HG02840 (cell line): ENCODE results near the gene TNFRSF9.
"Not testable (repeated sequence)": the region's sequence is repeated elsewhere in the genome, so short reads cannot be mapped to it uniquely, and the experiment has no call there.

Experiments
- ATAC-seq: cut with Tn5 transposase; IDR thresholded peaks from one replicate; pipeline ENCODE4 v1.9.1; 2021; ENCODE audit warnings: mild to moderate bottlenecking, moderate library complexity, moderate number of reproducible peaks; ENCODE audit not compliant: unreplicated experiment, low FRiP score

The TNFRSF9 gene

GRCh38 chr1:7940745-7941436 lies at the start of gene TNFRSF9:
Gene TNFRSF9 (minus strand): TSS chr1:7940839. CDS start chr1:7939994, 845 bp downstream.
- no peak for ATAC-seq

GRCh38 chr1:7989762-7990428 lies 49.3 kb upstream of the TNFRSF9 start:
- no peak for ATAC-seq

DNA sequence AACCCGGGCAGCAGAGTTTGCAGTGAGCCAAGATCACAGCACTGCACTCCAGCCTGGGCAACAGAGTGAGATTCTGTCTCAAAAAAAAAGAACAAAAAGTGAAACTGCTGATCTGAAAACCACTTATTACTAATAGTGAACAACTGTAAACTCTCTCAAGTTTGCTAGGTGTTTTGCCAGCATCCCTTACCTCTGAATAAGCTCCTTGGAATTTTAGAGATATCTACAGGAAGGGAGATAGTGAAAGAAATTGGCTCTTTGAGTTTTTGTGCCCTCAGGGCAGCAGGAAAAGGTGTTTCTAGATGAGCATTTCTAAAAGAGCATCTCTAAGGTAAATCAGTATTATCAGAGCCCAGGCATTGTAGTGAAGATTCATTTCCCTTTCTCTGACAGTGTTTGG lies 47.9 kb upstream of the TNFRSF9 start:
- ATAC-seq = no peak

DNA sequence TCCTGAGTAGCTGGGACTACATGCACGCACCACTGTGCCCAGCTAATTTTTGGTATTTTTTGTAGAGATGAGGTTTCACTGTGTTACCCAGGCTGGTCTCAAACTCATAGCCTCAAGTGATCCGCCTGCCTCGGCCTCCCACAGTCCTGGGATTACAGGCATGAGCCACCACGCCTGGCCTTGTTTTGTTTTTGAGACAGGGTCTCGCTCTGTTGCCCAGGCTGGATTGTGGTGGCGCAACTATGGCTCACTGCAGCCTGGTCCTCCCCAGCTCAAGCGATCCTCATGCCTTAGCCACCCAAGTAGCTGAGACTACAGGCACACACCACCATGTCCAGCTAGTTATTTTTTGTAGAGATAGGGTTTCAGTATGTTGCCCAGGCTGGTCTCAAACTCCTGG lies 46.9 kb upstream of the TNFRSF9 start:
- ATAC-seq = no peak

GRCh38 chr1:7985851-7986612 lies 45.4 kb upstream of the TNFRSF9 start:
- no peak for ATAC-seq

DNA sequence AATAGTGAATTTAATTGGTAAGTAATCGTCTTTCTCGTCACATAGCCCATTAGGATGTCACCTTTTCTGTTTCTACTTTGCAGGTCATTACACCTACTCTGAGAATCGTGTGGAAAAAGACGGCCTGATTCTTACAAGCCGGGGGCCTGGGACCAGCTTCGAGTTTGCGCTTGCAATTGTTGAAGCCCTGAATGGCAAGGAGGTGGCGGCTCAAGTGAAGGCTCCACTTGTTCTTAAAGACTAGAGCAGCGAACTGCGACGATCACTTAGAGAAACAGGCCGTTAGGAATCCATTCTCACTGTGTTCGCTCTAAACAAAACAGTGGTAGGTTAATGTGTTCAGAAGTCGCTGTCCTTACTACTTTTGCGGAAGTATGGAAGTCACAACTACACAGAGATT lies 44.2 kb upstream of the TNFRSF9 start:
- no peak for ATAC-seq

DNA sequence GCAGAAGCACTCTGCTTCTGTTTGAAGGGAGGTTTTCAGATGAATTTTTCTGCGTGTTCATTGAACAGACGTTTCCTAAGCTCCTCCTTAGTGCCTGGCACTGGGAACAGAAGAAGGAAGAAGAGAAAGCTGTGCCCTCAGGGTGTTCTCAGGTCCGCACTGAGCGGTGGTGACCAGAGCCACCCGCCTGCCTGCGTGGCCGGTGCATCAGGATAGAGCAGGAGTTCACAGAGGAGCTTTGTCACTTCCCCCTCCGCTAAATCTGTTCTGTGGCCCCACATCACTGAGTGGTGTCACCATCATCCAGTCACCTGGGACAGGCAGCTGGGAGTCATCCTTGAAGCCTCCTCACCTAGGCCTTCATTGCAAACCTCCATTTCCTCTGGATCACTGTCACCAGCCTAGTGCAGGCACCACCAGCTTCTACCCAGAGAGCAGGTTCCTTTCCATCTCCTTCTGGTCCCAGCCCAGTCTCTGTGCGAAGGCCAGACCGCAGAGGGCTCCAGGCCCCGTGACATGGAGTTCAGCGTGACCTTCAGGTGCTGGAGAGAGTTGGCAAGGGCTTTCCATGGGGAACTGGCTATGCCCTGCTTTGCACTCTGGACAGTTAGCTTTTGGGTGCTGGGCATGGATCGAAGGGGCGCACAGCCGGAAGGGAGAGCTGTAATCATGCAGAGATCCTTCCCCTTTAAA lies 42.6 kb upstream of the TNFRSF9 start:
- ATAC-seq = no peak

- no peak for ATAC-seq
Measured at GRCh38 chr1:7980984-7981383, 40.3 kb upstream of the TNFRSF9 start.

DNA sequence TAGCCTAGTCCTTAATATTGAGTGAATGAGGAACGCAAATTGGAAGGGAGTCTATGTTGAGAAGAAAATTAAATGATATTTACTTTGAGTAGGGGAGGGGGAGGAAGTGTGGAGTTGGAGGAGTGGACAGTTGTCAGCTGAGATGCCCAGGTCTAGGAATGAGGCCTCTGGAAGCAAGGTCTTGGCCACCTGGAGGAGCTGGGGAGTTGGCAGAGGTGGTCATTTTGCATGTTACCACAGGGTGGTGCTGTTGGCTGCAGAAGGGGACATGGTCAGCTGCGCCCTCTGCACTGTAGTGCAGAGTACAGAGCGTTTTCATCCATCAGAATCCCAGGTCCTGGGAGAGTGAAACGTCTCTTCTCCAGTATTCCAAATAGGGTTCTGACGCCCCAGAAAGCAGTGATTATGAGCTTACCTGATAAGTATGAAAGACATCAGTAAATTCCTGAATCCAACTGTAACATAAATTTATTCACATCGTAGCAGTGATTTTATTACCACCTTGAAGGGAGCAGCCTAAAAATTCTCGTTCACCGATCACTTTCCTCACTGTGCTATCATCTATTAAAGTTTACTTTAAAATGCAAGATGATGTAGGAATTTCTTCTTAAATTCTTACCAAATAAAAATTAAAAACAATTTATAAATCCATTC lies 34.7 kb upstream of the TNFRSF9 start:
- no peak for ATAC-seq

GRCh38 chr1:7973086-7973485 lies 32.4 kb upstream of the TNFRSF9 start:
- no peak for ATAC-seq

- no peak for ATAC-seq
Measured at GRCh38 chr1:7972285-7972684, 31.6 kb upstream of the TNFRSF9 start.

- no peak for ATAC-seq
Measured at GRCh38 chr1:7971024-7971423, 30.4 kb upstream of the TNFRSF9 start.

- no peak for ATAC-seq
Measured at GRCh38 chr1:7970246-7970645, 29.6 kb upstream of the TNFRSF9 start.

DNA sequence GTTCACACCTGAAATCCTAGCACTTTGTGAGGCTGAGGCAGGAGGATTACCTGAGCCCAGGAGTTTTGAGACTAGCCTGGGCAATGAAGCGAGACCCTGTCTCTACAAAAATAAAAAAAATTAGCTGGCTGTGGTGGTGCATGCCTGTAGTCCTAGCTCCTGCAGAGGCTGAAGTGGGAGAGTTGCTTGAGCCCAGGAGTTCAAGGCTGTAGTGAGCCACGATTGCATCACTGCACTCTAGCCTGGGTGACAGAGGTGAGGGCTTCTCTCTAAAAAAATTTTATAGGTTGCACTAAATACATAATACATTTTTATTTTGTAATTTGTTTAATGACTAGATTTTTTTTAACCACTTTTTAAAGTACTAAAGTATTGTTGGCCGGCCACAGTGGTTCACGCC lies 27.0 kb upstream of the TNFRSF9 start:
- ATAC-seq = no peak

- no peak for ATAC-seq
Measured at GRCh38 chr1:7967196-7967595, 26.6 kb upstream of the TNFRSF9 start.

DNA sequence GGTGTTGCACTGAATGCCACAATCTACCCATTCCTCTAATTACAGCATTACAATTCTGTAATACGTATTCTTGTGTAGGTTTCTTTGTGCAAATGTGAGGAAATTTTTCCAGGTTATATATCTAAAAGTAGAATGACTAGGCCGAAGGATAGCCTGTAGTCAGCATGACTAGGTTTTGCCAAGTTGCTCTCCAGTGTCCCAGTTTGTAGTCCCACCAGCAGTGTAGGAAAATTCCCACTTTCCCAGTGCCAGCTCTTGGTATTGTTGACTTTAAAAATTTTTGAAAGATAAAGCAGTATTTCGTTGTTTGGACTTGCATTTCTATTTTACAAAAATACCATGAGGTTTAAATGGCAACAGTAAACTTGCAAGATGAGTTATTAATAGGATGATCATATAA lies 23.8 kb upstream of the TNFRSF9 start:
- ATAC-seq = no peak

DNA sequence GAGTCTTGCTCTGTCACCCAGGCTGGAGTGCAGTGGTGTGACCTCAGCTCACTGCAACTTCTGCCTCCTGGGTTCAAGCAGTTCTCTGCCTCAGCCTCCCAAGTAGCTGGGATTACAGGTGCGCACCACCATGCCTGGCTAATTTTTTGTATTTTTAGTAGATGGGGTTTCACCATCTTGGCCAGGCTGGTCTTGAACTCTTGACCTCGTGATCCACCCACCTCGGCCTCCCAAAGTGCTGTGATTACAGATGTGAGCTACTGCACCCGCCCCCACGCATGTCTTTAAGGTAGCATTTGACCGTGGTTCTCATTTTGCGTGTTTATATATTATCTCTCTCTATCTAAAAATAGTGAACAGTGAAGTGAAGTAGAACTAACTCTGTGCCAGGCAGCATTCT lies 23.2 kb upstream of the TNFRSF9 start:
- ATAC-seq = not testable (repeated sequence)

DNA sequence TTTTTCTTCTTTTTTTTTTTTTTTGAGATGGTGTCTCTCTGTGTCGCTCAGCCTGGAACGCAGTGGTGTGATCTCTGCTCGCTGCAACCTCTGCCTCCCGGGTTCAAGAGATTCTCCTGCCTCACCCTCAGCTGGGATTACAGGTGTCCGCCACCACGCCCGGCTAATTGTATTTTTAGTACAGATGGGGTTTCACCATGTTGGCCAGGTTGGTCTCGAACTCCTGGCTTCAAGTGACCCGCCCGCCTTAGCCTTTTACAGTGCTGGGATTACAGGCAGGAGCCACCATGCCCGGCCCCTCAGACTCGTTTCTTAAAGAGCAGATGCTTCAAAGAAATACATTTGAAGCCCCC lies 22.7 kb upstream of the TNFRSF9 start:
- not testable (repeated sequence) for ATAC-seq

- no peak for ATAC-seq
Measured at GRCh38 chr1:7962636-7963377, 22.2 kb upstream of the TNFRSF9 start.

DNA sequence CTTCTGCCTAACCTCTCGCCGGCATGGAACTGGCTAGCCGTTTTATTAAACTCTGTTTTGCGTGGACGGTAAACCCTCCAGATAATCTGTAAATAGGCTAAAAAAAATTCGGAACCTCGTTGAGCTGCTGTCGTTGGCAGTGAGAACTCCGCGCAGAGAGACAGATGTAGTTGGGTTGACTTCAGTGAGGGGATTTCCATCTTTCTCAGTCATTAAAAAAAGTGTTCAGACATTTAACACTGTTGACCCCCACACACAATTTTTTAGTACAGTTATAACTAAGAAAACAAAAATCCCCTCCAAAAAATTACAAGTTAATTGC lies 21.3 kb upstream of the TNFRSF9 start:
- peak; percentile 2 for ATAC-seq
